ENCODE results near the gene KCNK13.
"Not testable (repeated sequence)": the region's sequence is repeated elsewhere in the genome, so short reads cannot be mapped to it uniquely, and the experiment has no call there.

The KCNK13 gene

GRCh38 chr14:90200546-90200945 is 138.8 kb downstream of the KCNK13 start:
- DNase-seq: not testable (repeated sequence)

GRCh38 chr14:90201344-90201743 is 139.6 kb downstream of the KCNK13 start:
- DNase-seq: no peak

- DNase-seq: no peak
These were observed 142.7 kb downstream of the KCNK13 start for GRCh38 chr14:90204516-90204915.

- DNase-seq: no peak
These were observed 151.4 kb downstream of the KCNK13 start for GRCh38 chr14:90213099-90213748.

- DNase-seq: no peak
These were observed 166.7 kb downstream of the KCNK13 start for GRCh38 chr14:90228478-90228877.

- DNase-seq: not testable (repeated sequence)
These were observed 168.1 kb downstream of the KCNK13 start for GRCh38 chr14:90229942-90230341.
